Cardiac fibroblast (primary cell): ENCODE measurements around the gene TMEM208.
A peak's percentile ranks its signal among the peaks of the same experiment; 100 is the strongest.

Source experiments
- DNase-seq, 2 donors: peaks; one replicate each; pipeline versions ENCODE4 v3.0.0 to v3.0.0-alpha.2; 2010; ENCODE audit warnings: low read depth in 2 of 2
- H3K4me3 ChIP-seq, 2 donors: replicated peaks in 1 of 2; 1 replicate in 1 of 2; 2 replicates in 1 of 2; pipeline ENCODE4 v1.5.1; 2011; ENCODE audit warnings: low read depth in 2 of 2, low read length in 2 of 2, mild to moderate bottlenecking in 2 of 2, moderate library complexity in 1 of 2
- CTCF ChIP-seq: IDR thresholded peaks from one replicate; pipeline ENCODE4 v1.5.1; 2011; ENCODE audit warnings: low read depth, mild to moderate bottlenecking, low read length, inconsistent platforms

The TMEM208 gene

GRCh38 chr16:67236563-67237395 is 9.8 kb downstream of the TMEM208 start:
- H3K4me3 ChIP-seq = no peak overlapping the region
- peak; percentile 50 to 65 for DNase-seq
- TF ChIP-seq CTCF = no peak

- no peak overlapping the region for H3K4me3 ChIP-seq
- TF ChIP-seq CTCF = no peak
- DNase-seq = no peak
Measured at GRCh38 chr16:67237396-67238277, 10.7 kb downstream of the TMEM208 start.

GRCh38 chr16:67238278-67238575 is 11.3 kb downstream of the TMEM208 start:
- no peak overlapping the region for H3K4me3 ChIP-seq
- DNase-seq = no peak
- TF ChIP-seq CTCF = no peak

GRCh38 chr16:67238806-67239470 is 12.0 kb downstream of the TMEM208 start:
- TF ChIP-seq CTCF = no peak
- H3K4me3 ChIP-seq = no peak overlapping the region
- DNase-seq = no peak

GRCh38 chr16:67240506-67240905 is 13.6 kb downstream of the TMEM208 start:
- DNase-seq = peak in 1 of 2 donors; percentile 57
- no peak overlapping the region for H3K4me3 ChIP-seq
- no peak for TF ChIP-seq CTCF

- no peak for TF ChIP-seq CTCF
- DNase-seq = peak; percentile 79 to 83
Measured at GRCh38 chr16:67241008-67241900, 14.3 kb downstream of the TMEM208 start.

More at GRCh38 chr16:67241008-67241900, 14.3 kb downstream of the TMEM208 start:
- no peak overlapping the region for H3K4me3 ChIP-seq
